ENCODE measurements around the gene IDS. TPM values are rescaled to one million over a fixed set of nuclear protein-coding genes. Genes with fewer than 3 reads are reported as not detected.

The IDS gene
- total RNA-seq, 1 experiment from 2014 or later = 78.7 TPM

DNA sequence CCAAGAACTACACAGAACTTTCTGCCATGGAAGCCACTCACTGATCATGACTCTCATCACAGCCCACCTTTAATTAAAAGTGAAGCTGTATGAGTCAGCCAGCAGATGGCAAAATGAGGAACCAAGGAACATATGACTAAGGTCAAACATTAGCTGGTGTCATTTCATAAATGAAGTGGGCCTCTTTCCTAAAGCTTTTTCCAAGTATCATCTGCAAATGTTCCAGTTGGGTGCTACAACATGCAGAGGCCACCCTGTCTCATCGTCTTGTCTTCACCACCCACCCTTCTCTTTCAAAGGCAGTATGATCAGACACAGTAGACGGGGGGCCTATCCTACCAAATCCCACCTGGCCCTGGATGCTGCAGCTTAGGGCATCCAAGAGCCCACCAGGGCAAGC lies 26.5 kb upstream of the IDS start:
- DNase-seq (ENCODE audit: low read depth, low spot score) = no peak
- POLR2A ChIA-PET = no interaction called here
- no peaks in the 10 kb centered on the region for H3K36me3 ChIP-seq (ENCODE audit: control insufficient read depth, insufficient read depth, low read length)
- no peaks in the 10 kb centered on the region for H3K27me3 ChIP-seq (ENCODE audit: control insufficient read depth, insufficient read depth, low read length)
- no peak for ATAC-seq
- TF ChIP-seq POLR2AphosphoS5 (IDR thresholded peaks at IDR 0.05; ENCODE audit: low read depth, low read length) (no peak), TCF7L2 (IDR thresholded peaks at IDR 0.05; ENCODE audit: low read depth, low read length) (no peak), SIN3A (IDR thresholded peaks at IDR 0.05; ENCODE audit: borderline replicate concordance, insufficient read depth, low read depth, low read length) (no peak)
- TF ChIP-seq, protein P1, sequence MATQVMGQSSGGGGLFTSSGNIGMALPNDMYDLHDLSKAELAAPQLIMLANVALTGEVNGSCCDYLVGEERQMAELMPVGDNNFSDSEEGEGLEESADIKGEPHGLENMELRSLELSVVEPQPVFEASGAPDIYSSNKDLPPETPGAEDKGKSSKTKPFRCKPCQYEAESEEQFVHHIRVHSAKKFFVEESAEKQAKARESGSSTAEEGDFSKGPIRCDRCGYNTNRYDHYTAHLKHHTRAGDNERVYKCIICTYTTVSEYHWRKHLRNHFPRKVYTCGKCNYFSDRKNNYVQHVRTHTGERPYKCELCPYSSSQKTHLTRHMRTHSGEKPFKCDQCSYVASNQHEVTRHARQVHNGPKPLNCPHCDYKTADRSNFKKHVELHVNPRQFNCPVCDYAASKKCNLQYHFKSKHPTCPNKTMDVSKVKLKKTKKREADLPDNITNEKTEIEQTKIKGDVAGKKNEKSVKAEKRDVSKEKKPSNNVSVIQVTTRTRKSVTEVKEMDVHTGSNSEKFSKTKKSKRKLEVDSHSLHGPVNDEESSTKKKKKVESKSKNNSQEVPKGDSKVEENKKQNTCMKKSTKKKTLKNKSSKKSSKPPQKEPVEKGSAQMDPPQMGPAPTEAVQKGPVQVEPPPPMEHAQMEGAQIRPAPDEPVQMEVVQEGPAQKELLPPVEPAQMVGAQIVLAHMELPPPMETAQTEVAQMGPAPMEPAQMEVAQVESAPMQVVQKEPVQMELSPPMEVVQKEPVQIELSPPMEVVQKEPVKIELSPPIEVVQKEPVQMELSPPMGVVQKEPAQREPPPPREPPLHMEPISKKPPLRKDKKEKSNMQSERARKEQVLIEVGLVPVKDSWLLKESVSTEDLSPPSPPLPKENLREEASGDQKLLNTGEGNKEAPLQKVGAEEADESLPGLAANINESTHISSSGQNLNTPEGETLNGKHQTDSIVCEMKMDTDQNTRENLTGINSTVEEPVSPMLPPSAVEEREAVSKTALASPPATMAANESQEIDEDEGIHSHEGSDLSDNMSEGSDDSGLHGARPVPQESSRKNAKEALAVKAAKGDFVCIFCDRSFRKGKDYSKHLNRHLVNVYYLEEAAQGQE (IDR thresholded peaks at IDR 0.05; ENCODE audit: insufficient read depth in 1 of 2, low read depth in 2 of 2, low read length in 1 of 2) = no peak
- TF ChIP-seq, protein P2, sequence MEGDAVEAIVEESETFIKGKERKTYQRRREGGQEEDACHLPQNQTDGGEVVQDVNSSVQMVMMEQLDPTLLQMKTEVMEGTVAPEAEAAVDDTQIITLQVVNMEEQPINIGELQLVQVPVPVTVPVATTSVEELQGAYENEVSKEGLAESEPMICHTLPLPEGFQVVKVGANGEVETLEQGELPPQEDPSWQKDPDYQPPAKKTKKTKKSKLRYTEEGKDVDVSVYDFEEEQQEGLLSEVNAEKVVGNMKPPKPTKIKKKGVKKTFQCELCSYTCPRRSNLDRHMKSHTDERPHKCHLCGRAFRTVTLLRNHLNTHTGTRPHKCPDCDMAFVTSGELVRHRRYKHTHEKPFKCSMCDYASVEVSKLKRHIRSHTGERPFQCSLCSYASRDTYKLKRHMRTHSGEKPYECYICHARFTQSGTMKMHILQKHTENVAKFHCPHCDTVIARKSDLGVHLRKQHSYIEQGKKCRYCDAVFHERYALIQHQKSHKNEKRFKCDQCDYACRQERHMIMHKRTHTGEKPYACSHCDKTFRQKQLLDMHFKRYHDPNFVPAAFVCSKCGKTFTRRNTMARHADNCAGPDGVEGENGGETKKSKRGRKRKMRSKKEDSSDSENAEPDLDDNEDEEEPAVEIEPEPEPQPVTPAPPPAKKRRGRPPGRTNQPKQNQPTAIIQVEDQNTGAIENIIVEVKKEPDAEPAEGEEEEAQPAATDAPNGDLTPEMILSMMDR (IDR thresholded peaks at IDR 0.05) = no peak
- intact Hi-C loops (cut with micrococcal nuclease; ENCODE audit: unreplicated experiment) = no loop called here
- CTCF ChIA-PET = no interaction called here
- no peak overlapping the region for H3K27ac ChIP-seq (ENCODE audit: low read length)
- no peak overlapping the region for H3K4me3 ChIP-seq (ENCODE audit: low read depth in 2 of 2, low read length in 2 of 2)
- H3K4me1 ChIP-seq (ENCODE audit: control insufficient read depth, insufficient read depth, low read length) = no peaks in the 10 kb centered on the region
- in situ Hi-C loops (cut with HindIII; ENCODE audit: low pct_unique_long_range_greater_than_20kb, low sequenced_read_pairs) = no loop called here
- H3K9me3 ChIP-seq (ENCODE audit: control insufficient read depth, insufficient read depth, low read depth, low read length) = no peaks in the 10 kb centered on the region
- no TSS peak for BruUV-seq (replicated peaks)

DNA sequence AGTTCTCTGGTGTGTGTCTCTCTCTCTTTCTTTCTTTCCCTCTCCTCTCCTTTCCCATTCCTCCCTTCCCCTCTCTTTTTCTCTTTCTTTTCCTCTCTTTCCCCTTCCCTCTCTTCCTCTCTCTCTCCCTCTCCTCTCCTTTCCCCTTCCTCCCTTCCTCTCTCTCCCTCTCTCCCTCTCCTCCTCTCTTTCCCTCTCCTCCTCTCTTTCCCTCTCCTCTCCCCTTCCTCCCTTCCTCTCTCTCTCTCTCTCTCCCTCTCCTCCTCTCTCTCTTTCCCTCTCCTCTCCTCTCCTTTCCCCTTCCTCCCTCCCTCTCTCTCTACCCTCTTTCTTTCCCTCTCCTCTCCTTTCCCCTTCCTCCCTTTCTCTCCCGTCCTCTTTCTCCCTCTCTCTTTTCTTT lies 23.3 kb upstream of the IDS start:
- TF ChIP-seq, protein P1 (IDR thresholded peaks at IDR 0.05; ENCODE audit: insufficient read depth in 1 of 2, low read depth in 2 of 2, low read length in 1 of 2) = no peak
- no peak for TF ChIP-seq POLR2AphosphoS5 (IDR thresholded peaks at IDR 0.05; ENCODE audit: low read depth, low read length)
- no peak for TF ChIP-seq SIN3A (IDR thresholded peaks at IDR 0.05; ENCODE audit: borderline replicate concordance, insufficient read depth, low read depth, low read length)
- TF ChIP-seq TCF7L2 (IDR thresholded peaks at IDR 0.05; ENCODE audit: low read depth, low read length) = no peak
- TF ChIP-seq, protein P2 (IDR thresholded peaks at IDR 0.05) = no peak
- BruUV-seq (replicated peaks) = no TSS peak
- intact Hi-C loops (cut with micrococcal nuclease; ENCODE audit: unreplicated experiment) (no loop called here), in situ Hi-C loops (cut with HindIII; ENCODE audit: low pct_unique_long_range_greater_than_20kb, low sequenced_read_pairs) (no loop called here)
- no peaks in the 10 kb centered on the region for H3K27me3 ChIP-seq (ENCODE audit: control insufficient read depth, insufficient read depth, low read length)
- H3K9me3 ChIP-seq (ENCODE audit: control insufficient read depth, insufficient read depth, low read depth, low read length) = no peaks in the 10 kb centered on the region
- no peak for ATAC-seq
- no peak for DNase-seq (ENCODE audit: low read depth, low spot score)
- no peaks in the 10 kb centered on the region for H3K4me1 ChIP-seq (ENCODE audit: control insufficient read depth, insufficient read depth, low read length)
- H3K4me3 ChIP-seq (ENCODE audit: low read depth in 2 of 2, low read length in 2 of 2) = no peak overlapping the region
- ChIA-PET POLR2A (no interaction called here), CTCF (interaction anchor here (0.6 to 0.7 kb wide), 2 partner anchors 16 to 896 kb away, joined by 8 to 9 read pairs; no protein-coding TSS in a partner anchor)
- no peaks in the 10 kb centered on the region for H3K36me3 ChIP-seq (ENCODE audit: control insufficient read depth, insufficient read depth, low read length)
- H3K27ac ChIP-seq (ENCODE audit: low read length) = no peak overlapping the region

Measured in Panc1 (cell line).